GM10248 (cell line): ENCODE measurements around the gene ZNF620.

Experiments used
- CTCF ChIA-PET: fragments of 300-600 bp; sonication (Branson Sonifier 250); formaldehyde crosslinking; extraction: SDS; loops from one replicate; lab custom pipeline; 2021; ENCODE audit warnings: antibody characterized with exemption; lab: Yijun Ruan, JAX
- POLR2A ChIA-PET: fragments of 350-650 bp; sonication (Branson Sonifier 250); formaldehyde crosslinking; extraction: SDS; loops from one replicate; lab custom pipeline; 2020; ENCODE audit warnings: antibody characterized with exemption; lab: Yijun Ruan, JAX
- DNase-seq: peaks from one replicate; pipeline ENCODE4 v3.0.0; 2012; ENCODE audit errors: extremely low spot score
- TF ChIP-seq, protein P1 (sequence below): IDR thresholded peaks from 2 replicates; pipeline ENCODE4 v1.5.1; 2012; ENCODE audit warnings: mild to moderate bottlenecking, low read depth; ENCODE audit errors: extremely low read depth, missing control alignments, control extremely low read depth

ZNF620 gene

DNA sequence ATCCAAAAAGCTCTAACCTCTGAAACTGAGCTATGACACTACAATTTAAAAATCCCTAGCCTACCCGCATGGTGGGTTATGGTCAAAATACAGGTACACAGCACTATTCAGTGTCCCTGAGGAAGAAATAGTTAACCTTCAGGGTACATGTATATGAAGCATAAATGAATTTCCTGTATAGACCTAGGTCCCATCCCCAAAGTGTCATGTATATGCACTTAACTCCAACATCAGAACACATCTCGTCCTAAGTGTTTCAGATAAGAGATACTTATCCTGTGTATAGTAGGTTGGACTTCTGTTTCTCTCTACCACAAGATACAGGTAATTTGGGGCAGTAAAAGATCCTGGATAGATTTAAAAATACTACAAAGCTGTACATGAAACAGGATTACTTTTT lies 42.3 kb upstream of the ZNF620 start:
- no peak for DNase-seq
- POLR2A ChIA-PET, result interaction anchor here (0.7 kb wide), 1 partner anchor 14 kb away, joined by 4 read pairs; the partner anchor contains the start of gene ZNF619
- TF ChIP-seq, protein P1, sequence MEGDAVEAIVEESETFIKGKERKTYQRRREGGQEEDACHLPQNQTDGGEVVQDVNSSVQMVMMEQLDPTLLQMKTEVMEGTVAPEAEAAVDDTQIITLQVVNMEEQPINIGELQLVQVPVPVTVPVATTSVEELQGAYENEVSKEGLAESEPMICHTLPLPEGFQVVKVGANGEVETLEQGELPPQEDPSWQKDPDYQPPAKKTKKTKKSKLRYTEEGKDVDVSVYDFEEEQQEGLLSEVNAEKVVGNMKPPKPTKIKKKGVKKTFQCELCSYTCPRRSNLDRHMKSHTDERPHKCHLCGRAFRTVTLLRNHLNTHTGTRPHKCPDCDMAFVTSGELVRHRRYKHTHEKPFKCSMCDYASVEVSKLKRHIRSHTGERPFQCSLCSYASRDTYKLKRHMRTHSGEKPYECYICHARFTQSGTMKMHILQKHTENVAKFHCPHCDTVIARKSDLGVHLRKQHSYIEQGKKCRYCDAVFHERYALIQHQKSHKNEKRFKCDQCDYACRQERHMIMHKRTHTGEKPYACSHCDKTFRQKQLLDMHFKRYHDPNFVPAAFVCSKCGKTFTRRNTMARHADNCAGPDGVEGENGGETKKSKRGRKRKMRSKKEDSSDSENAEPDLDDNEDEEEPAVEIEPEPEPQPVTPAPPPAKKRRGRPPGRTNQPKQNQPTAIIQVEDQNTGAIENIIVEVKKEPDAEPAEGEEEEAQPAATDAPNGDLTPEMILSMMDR, result no peak
- CTCF ChIA-PET, result interaction anchor here (0.8 to 1.5 kb wide), 4 partner anchors 9 to 30 kb away, joined by 3 to 4 read pairs (median 4); no protein-coding TSS in a partner anchor

DNA sequence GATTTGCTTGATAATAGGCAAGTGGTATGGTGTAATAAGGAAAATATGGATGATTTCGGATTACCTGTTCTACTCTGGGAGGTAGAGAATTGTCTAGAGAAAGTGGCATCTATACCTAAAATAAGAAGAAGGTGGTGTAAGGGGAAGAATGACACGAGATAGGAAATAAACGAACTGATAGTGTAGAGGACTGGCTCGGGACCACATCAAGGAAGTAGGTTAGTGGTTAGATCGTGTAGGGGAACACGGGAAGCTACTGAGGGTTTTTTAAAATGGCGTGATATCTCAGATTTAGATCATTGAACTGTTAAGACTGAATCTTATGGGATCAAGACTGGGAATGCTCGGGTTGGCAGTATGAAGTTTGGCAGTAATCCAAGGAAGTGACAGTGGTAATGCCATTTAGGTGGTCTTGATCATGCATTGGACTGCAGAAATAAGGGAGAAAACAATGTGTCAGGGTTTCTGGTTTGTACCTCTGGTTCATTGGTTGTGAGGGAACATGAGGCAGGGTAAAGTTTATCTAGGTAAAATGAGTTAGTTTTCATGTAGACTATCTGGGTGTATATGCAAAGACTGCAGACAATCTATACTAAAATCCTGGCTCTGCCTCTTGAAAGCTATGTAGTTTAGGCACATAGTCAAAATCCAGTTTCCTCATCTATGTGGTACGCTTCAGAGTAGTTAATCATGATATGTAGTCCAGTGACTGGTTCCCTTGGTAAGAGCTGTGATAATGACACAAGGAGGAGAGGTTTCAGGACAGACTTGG lies 41.3 kb upstream of the ZNF620 start:
- DNase-seq, result no peak
- POLR2A ChIA-PET, result no interaction called here
- TF ChIP-seq, protein P1, result no peak
- CTCF ChIA-PET, result interaction anchor here (1.1 to 1.2 kb wide), 2 partner anchors 10 to 41 kb away, joined by 3 read pairs; partner anchors contain the start of gene ZNF620

DNA sequence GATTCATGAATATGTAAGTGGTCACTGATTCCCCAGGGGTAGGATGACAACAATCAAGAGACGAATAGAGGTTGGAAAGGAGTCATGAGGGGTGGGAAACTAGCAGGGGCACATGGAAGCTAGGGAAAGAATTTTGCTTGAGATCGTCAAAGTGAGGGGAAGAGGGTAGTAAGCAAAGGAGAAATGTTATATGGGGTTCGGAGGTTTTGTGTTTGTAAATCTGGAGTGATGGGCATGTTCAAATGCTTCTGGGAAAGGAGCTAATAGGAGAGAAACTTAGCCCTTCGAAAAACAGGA lies 40.8 kb upstream of the ZNF620 start:
- TF ChIP-seq, protein P1, result no peak
- ChIA-PET CTCF (interaction anchor here (1.1 to 1.2 kb wide), 2 partner anchors 10 to 40 kb away, joined by 3 read pairs; partner anchors contain the start of gene ZNF620), POLR2A (no interaction called here)
- no peak for DNase-seq

DNA sequence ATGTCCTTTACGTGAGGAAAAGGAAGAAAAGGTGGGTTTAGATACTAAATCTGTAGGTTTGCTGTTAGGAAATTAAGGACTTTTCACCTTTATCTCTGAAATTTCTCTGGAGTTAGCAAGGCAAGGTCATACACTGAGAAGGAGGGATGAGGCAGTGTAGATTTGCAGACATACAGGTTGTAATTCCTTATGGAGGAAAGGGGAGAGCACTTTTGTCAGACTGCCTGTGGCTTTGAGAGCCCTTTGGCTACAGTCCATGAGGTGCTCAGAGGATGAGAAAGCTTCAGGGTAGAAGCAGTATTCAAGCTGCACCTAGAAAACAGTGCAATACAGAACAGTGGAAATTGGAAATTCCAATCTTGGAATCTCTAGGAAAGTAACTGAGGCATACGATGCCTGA lies 40.4 kb upstream of the ZNF620 start:
- ChIA-PET POLR2A (no interaction called here), CTCF (interaction anchor here (1.1 to 1.2 kb wide), 2 partner anchors 9 to 40 kb away, joined by 3 read pairs; partner anchors contain the start of gene ZNF620)
- TF ChIP-seq, protein P1, result no peak
- DNase-seq, result no peak

DNA sequence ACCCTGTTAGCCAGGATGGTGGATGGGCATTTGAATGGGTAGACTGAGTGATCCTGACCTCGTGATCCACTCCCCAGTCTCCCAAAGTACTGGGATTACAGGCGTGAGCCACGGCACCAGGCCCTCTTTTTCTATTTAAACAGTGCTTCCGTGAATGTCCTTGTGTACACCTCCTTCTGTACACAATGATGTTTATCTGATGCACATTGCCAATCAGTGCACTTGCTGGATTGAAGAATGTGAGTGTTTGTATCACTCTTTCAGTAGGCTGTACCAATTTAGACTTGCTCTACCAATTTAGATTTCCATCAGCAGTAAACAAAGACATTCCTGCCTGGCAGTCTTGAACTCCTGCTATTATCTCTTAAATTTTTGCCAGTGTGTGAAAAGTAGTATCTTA lies 37.8 kb upstream of the ZNF620 start:
- POLR2A ChIA-PET, result no interaction called here
- TF ChIP-seq, protein P1, result no peak
- CTCF ChIA-PET, result no interaction called here
- DNase-seq, result no peak

DNA sequence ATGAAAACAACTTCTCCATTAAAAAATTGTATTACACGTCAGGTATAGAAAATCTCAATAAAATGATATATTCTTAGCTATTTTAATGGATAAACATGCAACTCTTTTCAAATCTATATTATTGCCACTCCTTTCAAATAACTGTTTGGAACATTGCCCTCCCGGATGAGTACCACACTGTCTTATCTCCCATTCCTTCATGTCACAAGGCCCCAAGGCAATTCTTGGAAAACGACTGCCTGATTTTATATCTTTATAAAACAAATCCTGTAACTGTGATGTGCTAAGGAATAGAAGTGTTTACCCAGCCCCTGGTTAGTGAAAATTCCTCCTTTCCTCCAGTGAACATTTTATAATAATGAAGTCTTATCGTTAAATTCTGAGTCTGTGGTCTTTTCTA lies 35.1 kb upstream of the ZNF620 start:
- TF ChIP-seq, protein P1, result no peak
- ChIA-PET CTCF (interaction anchor here (2.1 to 2.9 kb wide), 2 partner anchors 9 to 11 kb away, joined by 5 to 7 read pairs; no protein-coding TSS in a partner anchor), POLR2A (no interaction called here)
- no peak for DNase-seq
